Stomach (tissue), 9 donors: ENCODE data around the gene PECR. TPM values are rescaled to one million over a fixed set of nuclear protein-coding genes. Genes with fewer than 3 reads are reported as not detected.
A peak's percentile ranks its signal among the peaks of the same experiment; 100 is the strongest.
"Not testable (repeated sequence)": the region's sequence is repeated elsewhere in the genome, so short reads cannot be mapped to it uniquely, and the experiment has no call there.

Experiments used
- DNase-seq, 2 donors: peaks; one replicate each; pipeline versions ENCODE4 v3.0.0 to v3.0.0-alpha.2; 2013 to 2019
- H3K27ac ChIP-seq, 5 donors: fragments of 200-600 bp in 4 of 5; sonication (generic) in 4 of 5; one replicate each; pipeline ENCODE4 v1.5.1; 2013 to 2019; ENCODE audit warnings: mild to moderate bottlenecking in 1 of 5, moderate library complexity in 1 of 5
- H3K27me3 ChIP-seq, 3 donors: fragments of 200-600 bp; sonication (generic); one replicate each; pipeline ENCODE4 v1.5.1; 2017 to 2019; ENCODE audit warnings: mixed run types in 1 of 3
- H3K36me3 ChIP-seq, 4 donors: fragments of 200-600 bp; sonication (generic); 1 replicate in 3 of 4; 2 replicates in 1 of 4; pipeline ENCODE4 v1.5.1; 2016 to 2019
- H3K4me1 ChIP-seq, 4 donors: fragments of 200-600 bp; sonication (generic); one replicate each; pipeline ENCODE4 v1.5.1; 2016 to 2019
- H3K4me3 ChIP-seq, 4 donors: fragments of 200-600 bp; sonication (generic) in 3 of 4; one replicate each; pipeline ENCODE4 v1.5.1; 2016 to 2019; ENCODE audit warnings: mild to moderate bottlenecking in 1 of 4
- H3K9me3 ChIP-seq, 4 donors: fragments of 200-600 bp; sonication (generic); one replicate each; pipeline ENCODE4 v1.5.1; 2016 to 2019
- EP300 ChIP-seq: sonication (generic); formaldehyde crosslinking; IDR thresholded peaks from one replicate; pipeline ENCODE4 v1.6.1; 2017; ENCODE audit warnings: antibody characterized with exemption
- POLR2A ChIP-seq, 4 donors: fragments of 450-650 bp; IDR thresholded peaks; one replicate each; pipeline ENCODE4 v1.6.1; 2016; ENCODE audit warnings: antibody characterized with exemption in 4 of 4, control low read depth in 2 of 4, mild to moderate bottlenecking in 1 of 4, moderate library complexity in 1 of 4
- POLR2AphosphoS5 ChIP-seq, 3 donors: sonication (generic); formaldehyde crosslinking; IDR thresholded peaks; one replicate each; pipeline ENCODE4 v1.6.1; 2016; ENCODE audit warnings: antibody characterized with exemption in 3 of 3
- WGBS, 5 donors: extraction: QIAGEN DNeasy Blood & Tissue Kit in 3 of 5; methylation state at CpG; one replicate each; pipeline versions ENCODE4 v1.1.5 to v1.1.7; 2013 to 2018; 5-methylcytosine and 5-hydroxymethylcytosine counted together
- intact Hi-C: fragments of 100-400 bp; cut with DNase I; formaldehyde crosslinking; loops from one replicate; pipeline ENCODE4 v1.15.1; 2023; ENCODE audit warnings: low total_unique reads
- polyA plus RNA-seq, 3 donors: library from polyadenylated mRNA; stranded (reverse); fragments of 200-250 nt; gene quantifications; one replicate each; pipeline ENCODE4 v1.2.3, GENCODE V29; 2013
- total RNA-seq, 5 donors: library from RNA; depleted of rRNA; stranded (reverse); fragments of >200 nt; gene quantifications; one replicate each; pipeline versions ENCODE4 v1.1.0 to v1.2.3, GENCODE V29; 2014 to 2016
- TF ChIP-seq, protein P1 (sequence below), 7 experiments: fragments of 450-650 bp in 4 of 7; fragments of 200-600 bp in 3 of 7; sonication (generic) in 3 of 7; IDR thresholded peaks; one replicate each; pipeline ENCODE4 v1.5.1; 2016 to 2019; ENCODE audit warnings: antibody characterized with exemption in 7 of 7, control low read depth in 2 of 7, mild to moderate bottlenecking in 1 of 7
- donor health status: healthy with polysubstance abuse.
- donor health status: Bipolar disorder and iron deficiency.
- donor health status: healthy.

PECR gene
- total and polyA plus RNA-seq, 8 donors = 4.1 to 71.8 (median 6.2) TPM; not detected in 1

- intact Hi-C loops = no loop called here
- Histone ChIP-seq H3K27ac (no peak overlapping the region), H3K9me3 (no peaks in the 10 kb centered on the region), H3K27me3 (no peaks in the 10 kb centered on the region), H3K36me3 (no peaks in the 10 kb centered on the region), H3K4me1 (peaks cover 0 to 23% (median 11%) of the 10 kb centered on the region in 4 donors), H3K4me3 (peak overlapping the region in 1 of 4 donors; percentile 73)
- TF ChIP-seq EP300 = no peak
- TF ChIP-seq POLR2AphosphoS5 (IDR thresholded peaks at IDR 0.05) = no peak
- no peak for TF ChIP-seq POLR2A (IDR thresholded peaks at IDR 0.05)
- TF ChIP-seq, protein P1, sequence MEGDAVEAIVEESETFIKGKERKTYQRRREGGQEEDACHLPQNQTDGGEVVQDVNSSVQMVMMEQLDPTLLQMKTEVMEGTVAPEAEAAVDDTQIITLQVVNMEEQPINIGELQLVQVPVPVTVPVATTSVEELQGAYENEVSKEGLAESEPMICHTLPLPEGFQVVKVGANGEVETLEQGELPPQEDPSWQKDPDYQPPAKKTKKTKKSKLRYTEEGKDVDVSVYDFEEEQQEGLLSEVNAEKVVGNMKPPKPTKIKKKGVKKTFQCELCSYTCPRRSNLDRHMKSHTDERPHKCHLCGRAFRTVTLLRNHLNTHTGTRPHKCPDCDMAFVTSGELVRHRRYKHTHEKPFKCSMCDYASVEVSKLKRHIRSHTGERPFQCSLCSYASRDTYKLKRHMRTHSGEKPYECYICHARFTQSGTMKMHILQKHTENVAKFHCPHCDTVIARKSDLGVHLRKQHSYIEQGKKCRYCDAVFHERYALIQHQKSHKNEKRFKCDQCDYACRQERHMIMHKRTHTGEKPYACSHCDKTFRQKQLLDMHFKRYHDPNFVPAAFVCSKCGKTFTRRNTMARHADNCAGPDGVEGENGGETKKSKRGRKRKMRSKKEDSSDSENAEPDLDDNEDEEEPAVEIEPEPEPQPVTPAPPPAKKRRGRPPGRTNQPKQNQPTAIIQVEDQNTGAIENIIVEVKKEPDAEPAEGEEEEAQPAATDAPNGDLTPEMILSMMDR (IDR thresholded peaks at IDR 0.05) = no peak
- no peak for DNase-seq
- WGBS, 5 donors = 84 to 89% (median 87%) methylated on average over 8 of the region's 8 CpGs
Measured at GRCh38 chr2:216014006-216014405, 67.6 kb downstream of the PECR start.

DNA sequence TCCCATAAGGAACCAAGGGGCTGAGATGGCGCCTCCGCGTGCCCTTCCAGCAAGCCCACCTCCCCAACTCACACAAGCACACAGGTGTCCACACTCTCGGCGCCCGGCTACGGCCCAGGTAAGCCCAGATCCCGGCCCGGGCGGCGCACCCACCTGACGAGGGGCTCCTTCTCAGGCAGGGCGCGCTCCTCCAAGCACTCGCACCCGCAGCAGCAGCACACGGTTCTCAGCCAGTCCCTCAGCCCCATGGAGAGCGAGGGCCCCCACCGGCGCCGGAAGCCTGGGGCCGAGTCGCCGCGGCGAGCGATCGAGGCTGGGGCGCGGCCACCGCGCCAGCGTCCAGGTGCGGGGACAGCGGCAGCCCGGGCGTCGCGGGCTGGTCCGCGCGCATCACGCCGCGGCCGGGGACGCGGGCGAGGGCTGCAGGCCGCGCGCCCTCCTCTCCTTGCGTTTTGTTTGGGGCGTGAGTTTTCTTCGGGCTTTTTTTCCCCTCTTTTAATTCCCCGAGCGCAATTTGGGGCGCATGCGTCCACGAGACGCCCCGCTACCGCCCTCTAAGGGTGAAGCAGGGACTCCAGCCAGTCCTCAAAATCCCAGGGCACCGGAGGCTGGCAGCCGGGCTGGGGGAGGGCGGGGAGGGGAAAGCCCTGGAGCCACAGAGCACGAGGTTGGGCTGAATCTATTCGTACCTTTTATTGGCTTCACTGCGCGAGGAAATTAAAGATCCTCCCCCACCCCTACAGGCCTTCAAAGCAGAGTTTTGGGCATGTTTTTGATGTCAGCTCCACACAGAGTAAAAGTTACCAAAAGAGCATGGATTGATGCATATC is 68.3 kb downstream of the PECR start, which contains the start of gene MREG:
TSS of gene MREG (minus strand) at position 472 of the 830 bp plus-strand sequence. CDS start at position 248, 224 bp downstream.
- H3K27me3 ChIP-seq = no peaks in the 10 kb centered on the region

DNA sequence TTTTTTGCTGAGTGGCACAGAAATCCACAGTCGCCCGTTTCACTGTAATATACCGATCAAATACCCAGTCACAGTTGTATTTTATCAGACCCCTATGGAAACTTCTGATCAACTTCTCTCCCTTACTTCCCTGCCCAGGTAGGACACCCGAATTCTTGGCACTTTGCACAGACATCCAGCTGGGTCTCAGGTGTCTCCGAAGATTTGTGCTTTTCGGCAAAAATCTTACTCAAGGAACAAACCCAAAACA is 68.9 kb downstream of the PECR start:
- peaks cover 0 to 23% (median 11%) of the 10 kb centered on the region in 4 donors for H3K4me1 ChIP-seq
- WGBS, 5 donors = 5 to 15% (median 11%) methylated on average over 6 of the region's 6 CpGs
- H3K27me3 ChIP-seq = no peaks in the 10 kb centered on the region
- no peaks in the 10 kb centered on the region for H3K9me3 ChIP-seq
- H3K36me3 ChIP-seq = no peaks in the 10 kb centered on the region
- TF ChIP-seq POLR2AphosphoS5 (IDR thresholded peaks at IDR 0.05) = no peak
- TF ChIP-seq EP300 = no peak
- no peak for TF ChIP-seq POLR2A (IDR thresholded peaks at IDR 0.05)
- TF ChIP-seq, protein P1 (IDR thresholded peaks at IDR 0.05) = no peak
- intact Hi-C loops = no loop called here
- peak overlapping the region; percentile 52 to 86 (median 66) for H3K27ac ChIP-seq
- H3K4me3 ChIP-seq = peak overlapping the region; percentile 54 to 84 (median 75)
- DNase-seq = no peak

More for the DNA sequence above, 68.3 kb downstream of the PECR start, which contains the start of gene MREG:
- Histone ChIP-seq H3K4me1 (peaks cover 0 to 23% (median 11%) of the 10 kb centered on the region in 4 donors), H3K9me3 (no peaks in the 10 kb centered on the region), H3K27ac (peak within 1 kb of the TSS; percentile 52 to 86 (median 66)), H3K4me3 (peak within 1 kb of the TSS; percentile 54 to 84 (median 75)), H3K36me3 (no peaks in the 10 kb centered on the region)
- WGBS, 5 donors = 0 to 2% (median 1%) methylated on average over 44 to 70 of the region's 70 CpGs
- DNase-seq = peak; percentile 76 to 93
- TF ChIP-seq POLR2AphosphoS5 (IDR thresholded peaks at IDR 0.05) = no peak
- no peak for TF ChIP-seq EP300
- no peak for TF ChIP-seq POLR2A (IDR thresholded peaks at IDR 0.05)
- TF ChIP-seq, protein P1 (IDR thresholded peaks at IDR 0.05) = peak in 4 of 7 experiments; percentile 23 to 73 (median 71)
- intact Hi-C loops = no loop called here

DNA sequence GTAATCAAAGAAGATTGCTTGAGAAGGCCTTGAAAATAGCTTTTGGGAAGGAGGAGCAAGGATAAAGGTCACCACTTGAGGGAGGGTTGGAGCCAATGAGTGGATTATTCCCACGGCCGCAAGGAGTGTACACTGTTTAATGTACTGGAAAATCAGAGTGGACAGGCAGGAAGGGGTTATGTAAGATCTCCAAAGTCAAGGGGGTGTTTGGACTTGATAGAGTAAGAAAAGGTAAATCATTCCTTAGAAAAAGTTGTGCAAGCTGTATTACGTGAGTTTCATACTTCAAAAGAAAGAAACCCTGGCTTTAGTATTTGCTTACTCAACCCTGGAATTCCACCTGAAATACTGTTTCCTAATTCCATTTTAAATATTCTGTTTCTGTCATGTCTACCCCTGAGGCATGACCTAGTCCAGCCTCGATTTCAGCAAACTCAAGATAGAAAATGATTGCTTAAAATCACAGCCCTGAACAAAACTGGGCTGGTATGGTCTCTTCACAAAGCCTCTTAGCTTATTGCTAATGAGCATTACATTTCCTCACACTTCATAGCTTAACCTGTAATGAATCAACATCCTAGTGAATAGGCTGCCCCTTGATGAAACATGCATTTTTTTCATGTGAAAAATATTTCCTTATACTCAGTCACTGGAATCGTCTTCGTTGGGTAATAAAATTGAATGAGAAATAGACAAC is 69.3 kb downstream of the PECR start:
- TF ChIP-seq, protein P1 (IDR thresholded peaks at IDR 0.05) = no peak
- Histone ChIP-seq H3K27me3 (no peaks in the 10 kb centered on the region), H3K4me3 (peak overlapping the region; percentile 54 to 84 (median 75)), H3K9me3 (no peaks in the 10 kb centered on the region), H3K27ac (peak overlapping the region in 4 of 5 donors; percentile 52 to 86 (median 66)), H3K4me1 (peaks cover 0 to 23% (median 11%) of the 10 kb centered on the region in 4 donors), H3K36me3 (no peaks in the 10 kb centered on the region)
- intact Hi-C loops = no loop called here
- WGBS, 5 donors = 11 to 27% (median 20%) methylated on average over 6 of the region's 6 CpGs
- peak in 1 of 2 donors; percentile 59 for DNase-seq

GRCh38 chr2:216009215-216009614 is 72.4 kb downstream of the PECR start:
- peaks cover 0 to 27% (median 11%) of the 10 kb centered on the region in 4 donors for H3K4me1 ChIP-seq
- H3K9me3 ChIP-seq, H3K36me3 ChIP-seq, intact Hi-C loops, H3K27me3 ChIP-seq, H3K27ac ChIP-seq, H3K4me3 ChIP-seq, DNase-seq: not testable (repeated sequence)
- 87 to 96% (median 93%) methylated on average over 2 of the region's 2 CpGs for WGBS, 5 donors
